Tibial nerve (tissue), 4 donors: ENCODE results near the gene SCN5A. TPM values are rescaled to one million over a fixed set of nuclear protein-coding genes. Genes with fewer than 3 reads are reported as not detected.

ENCODE experiments used
- DNase-seq, 2 donors: peaks; one replicate each; pipeline ENCODE4 v3.0.0-alpha.2; 2019; ENCODE audit warnings: low spot score in 2 of 2
- H3K27ac ChIP-seq, 4 donors: fragments of 200-600 bp; sonication (generic) in 3 of 4; one replicate each; pipeline ENCODE4 v1.5.1; 2017 to 2019; ENCODE audit warnings: mild to moderate bottlenecking in 1 of 4
- H3K27me3 ChIP-seq, 2 donors: fragments of 200-600 bp; sonication (generic) in 1 of 2; one replicate each; pipeline versions ENCODE4 v1.5.1 to v1.6.0; 2017 to 2019
- H3K36me3 ChIP-seq, 3 donors: fragments of 200-600 bp; sonication (generic); one replicate each; pipeline ENCODE4 v1.5.1; 2018 to 2019
- H3K4me1 ChIP-seq, 4 donors: fragments of 200-600 bp; sonication (generic) in 3 of 4; one replicate each; pipeline ENCODE4 v1.5.1; 2017 to 2019
- H3K4me3 ChIP-seq, 4 donors: fragments of 200-600 bp; sonication (generic) in 3 of 4; one replicate each; pipeline ENCODE4 v1.5.1; 2017 to 2019; ENCODE audit warnings: mild to moderate bottlenecking in 1 of 4, moderate library complexity in 1 of 4
- H3K9me3 ChIP-seq, 4 donors: fragments of 200-600 bp; sonication (generic) in 3 of 4; one replicate each; pipeline ENCODE4 v1.5.1; 2017 to 2019
- CTCF ChIP-seq, 5 experiments: fragments of 200-600 bp in 3 of 5; fragments of 450-650 bp in 2 of 5; sonication (generic) in 3 of 5; IDR thresholded peaks; one replicate each; pipeline ENCODE4 v1.5.1; 2016 to 2019; ENCODE audit warnings: antibody characterized with exemption in 5 of 5, mild to moderate bottlenecking in 3 of 5, moderate library complexity in 2 of 5
- EP300 ChIP-seq, 2 donors: sonication (generic); formaldehyde crosslinking; IDR thresholded peaks; one replicate each; pipeline ENCODE4 v1.6.1; 2017; ENCODE audit warnings: antibody characterized with exemption in 2 of 2, mild to moderate bottlenecking in 1 of 2
- POLR2A ChIP-seq, 2 donors: fragments of 450-650 bp; IDR thresholded peaks; one replicate each; pipeline ENCODE4 v1.6.1; 2017; ENCODE audit warnings: antibody characterized with exemption in 2 of 2, mild to moderate bottlenecking in 2 of 2, moderate library complexity in 2 of 2
- WGBS, 2 donors: methylation state at CpG; one replicate each; pipeline ENCODE4 v1.1.5; 2018; 5-methylcytosine and 5-hydroxymethylcytosine counted together
- total RNA-seq, 4 donors: library from RNA; depleted of rRNA; stranded (reverse); fragments of >200 nt; gene quantifications; one replicate each; pipeline ENCODE4 v1.1.0, GENCODE V29; 2016

Gene SCN5A
- total RNA-seq, 4 donors from 2014 or later = 0.44 to 2.7 (median 1.8) TPM

DNA sequence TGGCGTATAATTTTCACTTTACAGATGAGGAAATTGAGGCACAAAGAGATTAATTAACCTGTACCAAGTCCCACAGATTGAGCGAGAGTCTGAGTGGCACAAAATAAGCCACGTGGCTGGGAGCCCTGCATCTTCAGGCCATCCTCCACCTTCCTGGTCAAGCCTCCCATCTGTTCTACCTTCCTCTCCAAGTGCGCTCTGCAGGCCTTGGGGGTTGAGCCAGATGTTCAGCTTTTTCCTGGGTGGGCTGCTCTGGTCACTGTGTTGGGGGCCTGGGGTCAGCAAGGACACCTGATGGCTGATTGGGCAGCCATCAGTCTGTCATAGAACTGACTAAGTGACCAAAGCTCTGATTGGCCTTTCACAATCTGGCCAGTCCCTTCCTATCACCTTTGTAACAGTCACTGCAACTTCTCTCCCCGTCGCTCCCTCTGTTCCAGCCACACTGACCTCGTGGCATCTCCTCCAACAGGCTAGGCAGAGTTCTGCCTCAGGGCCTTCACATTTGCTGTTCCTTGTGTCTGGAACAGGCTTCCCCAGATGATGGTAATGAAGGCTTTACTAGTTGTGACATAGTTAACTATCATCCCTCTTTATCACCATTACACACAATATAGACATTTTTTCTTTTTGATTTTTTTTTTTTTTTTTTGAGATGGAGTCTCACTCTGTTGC lies 46.8 kb downstream of the SCN5A start:
- Histone ChIP-seq H3K36me3 (peaks cover 0 to 75% (median 0%) of the 10 kb centered on the region in 3 donors), H3K9me3 (peaks cover 0 to 7% (median 0%) of the 10 kb centered on the region in 4 donors), H3K4me3 (no peak overlapping the region), H3K4me1 (no peaks in the 10 kb centered on the region), H3K27me3 (no peaks in the 10 kb centered on the region), H3K27ac (no peak overlapping the region)
- DNase-seq = no peak
- no peak for TF ChIP-seq POLR2A (IDR thresholded peaks at IDR 0.05)
- no peak for TF ChIP-seq CTCF (IDR thresholded peaks at IDR 0.05)
- TF ChIP-seq EP300 (IDR thresholded peaks at IDR 0.05) = no peak
- WGBS, 2 donors = 87% methylated on average over 7 of the region's 7 CpGs

DNA sequence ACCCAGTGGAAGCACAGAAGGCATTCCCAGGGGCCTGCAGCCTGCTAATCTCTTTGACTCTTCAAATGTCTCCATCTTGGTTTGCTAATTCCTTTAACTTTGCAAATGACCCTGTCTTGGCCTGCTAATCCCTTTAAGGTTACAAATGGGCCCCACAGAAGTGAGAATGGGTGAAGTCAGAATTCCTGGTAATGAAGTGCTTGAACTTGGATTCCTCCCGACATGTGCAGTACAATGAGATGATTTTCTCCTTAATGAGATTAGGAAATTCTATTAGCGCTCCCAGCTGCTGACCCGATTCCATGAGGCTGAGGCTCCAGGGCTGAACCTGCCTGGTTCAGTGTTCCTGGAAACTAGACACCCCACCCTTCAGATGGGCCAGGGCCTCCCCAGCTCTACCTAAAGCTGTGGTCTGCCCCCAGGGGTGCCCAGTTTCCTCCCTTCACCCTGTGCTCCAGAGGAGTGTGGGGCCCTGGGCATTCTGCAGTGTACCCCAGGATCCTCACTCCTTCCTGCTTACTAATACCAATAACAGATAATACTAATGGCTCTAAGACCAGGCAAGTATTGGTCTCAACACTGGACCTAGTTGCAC lies 47.4 kb downstream of the SCN5A start:
- H3K27me3 ChIP-seq = no peaks in the 10 kb centered on the region
- WGBS, 2 donors = 63 to 70% methylated on average over 3 of the region's 3 CpGs

GRCh38 chr3:38600551-38600950 lies 48.9 kb downstream of the SCN5A start:
- Histone ChIP-seq H3K27me3 (no peaks in the 10 kb centered on the region), H3K4me3 (no peak overlapping the region), H3K36me3 (peaks cover 0 to 60% (median 0%) of the 10 kb centered on the region in 3 donors), H3K9me3 (peaks cover 0 to 7% (median 0%) of the 10 kb centered on the region in 4 donors), H3K27ac (no peak overlapping the region), H3K4me1 (no peaks in the 10 kb centered on the region)
- WGBS, 2 donors = 69 to 70% methylated on average over 1 of the region's 1 CpG
- TF ChIP-seq EP300 (IDR thresholded peaks at IDR 0.05) (no peak), POLR2A (IDR thresholded peaks at IDR 0.05) (no peak), CTCF (IDR thresholded peaks at IDR 0.05) (no peak)
- no peak for DNase-seq

More for the DNA sequence above, 47.4 kb downstream of the SCN5A start:
- no peak for DNase-seq
- Histone ChIP-seq H3K4me1 (no peaks in the 10 kb centered on the region), H3K9me3 (peaks cover 0 to 7% (median 0%) of the 10 kb centered on the region in 4 donors), H3K4me3 (no peak overlapping the region), H3K36me3 (peaks cover 0 to 73% (median 0%) of the 10 kb centered on the region in 3 donors), H3K27ac (no peak overlapping the region)
- TF ChIP-seq POLR2A (IDR thresholded peaks at IDR 0.05) (no peak), CTCF (IDR thresholded peaks at IDR 0.05) (no peak), EP300 (IDR thresholded peaks at IDR 0.05) (no peak)

- no peak for DNase-seq
- Histone ChIP-seq H3K36me3 (peaks cover 0 to 54% (median 0%) of the 10 kb centered on the region in 3 donors), H3K27ac (no peak overlapping the region), H3K4me1 (no peaks in the 10 kb centered on the region), H3K4me3 (no peak overlapping the region), H3K27me3 (no peaks in the 10 kb centered on the region), H3K9me3 (peaks cover 0 to 7% (median 0%) of the 10 kb centered on the region in 4 donors)
- WGBS, 2 donors = 86 to 100% methylated on average over 2 of the region's 2 CpGs
- TF ChIP-seq POLR2A (IDR thresholded peaks at IDR 0.05) (no peak), EP300 (IDR thresholded peaks at IDR 0.05) (no peak), CTCF (IDR thresholded peaks at IDR 0.05) (no peak)
These were observed 49.6 kb downstream of the SCN5A start for GRCh38 chr3:38599886-38600285.

- H3K4me1 ChIP-seq = no peaks in the 10 kb centered on the region
- H3K27ac ChIP-seq = no peak overlapping the region
- TF ChIP-seq EP300 (IDR thresholded peaks at IDR 0.05) = no peak
- TF ChIP-seq POLR2A (IDR thresholded peaks at IDR 0.05) = no peak
- no peak for TF ChIP-seq CTCF (IDR thresholded peaks at IDR 0.05)
- H3K4me3 ChIP-seq = no peak overlapping the region
- H3K27me3 ChIP-seq = no peaks in the 10 kb centered on the region
- 88 to 92% methylated on average over 11 to 13 of the region's 13 CpGs for WGBS, 2 donors
- DNase-seq = no peak
- peaks cover 0 to 7% (median 0%) of the 10 kb centered on the region in 4 donors for H3K9me3 ChIP-seq
- H3K36me3 ChIP-seq = peaks cover 0 to 46% (median 0%) of the 10 kb centered on the region in 3 donors
These were observed 50.7 kb downstream of the SCN5A start for GRCh38 chr3:38598791-38599190.
